Stomach (tissue), 9 donors: ENCODE measurements around the gene TMPRSS11E. TPM values are rescaled to one million over a fixed set of nuclear protein-coding genes. Genes with fewer than 3 reads are reported as not detected.

ENCODE experiments used
- DNase-seq, 2 donors: peaks; one replicate each; pipeline versions ENCODE4 v3.0.0 to v3.0.0-alpha.2; 2013 to 2019
- H3K27ac ChIP-seq, 5 donors: fragments of 200-600 bp in 4 of 5; sonication (generic) in 4 of 5; one replicate each; pipeline ENCODE4 v1.5.1; 2013 to 2019; ENCODE audit warnings: mild to moderate bottlenecking in 1 of 5, moderate library complexity in 1 of 5
- H3K27me3 ChIP-seq, 3 donors: fragments of 200-600 bp; sonication (generic); one replicate each; pipeline ENCODE4 v1.5.1; 2017 to 2019; ENCODE audit warnings: mixed run types in 1 of 3
- H3K36me3 ChIP-seq, 4 donors: fragments of 200-600 bp; sonication (generic); 1 replicate in 3 of 4; 2 replicates in 1 of 4; pipeline ENCODE4 v1.5.1; 2016 to 2019
- H3K4me1 ChIP-seq, 4 donors: fragments of 200-600 bp; sonication (generic); one replicate each; pipeline ENCODE4 v1.5.1; 2016 to 2019
- H3K4me3 ChIP-seq, 4 donors: fragments of 200-600 bp; sonication (generic) in 3 of 4; one replicate each; pipeline ENCODE4 v1.5.1; 2016 to 2019; ENCODE audit warnings: mild to moderate bottlenecking in 1 of 4
- H3K9me3 ChIP-seq, 4 donors: fragments of 200-600 bp; sonication (generic); one replicate each; pipeline ENCODE4 v1.5.1; 2016 to 2019
- EP300 ChIP-seq: sonication (generic); formaldehyde crosslinking; IDR thresholded peaks from one replicate; pipeline ENCODE4 v1.6.1; 2017; ENCODE audit warnings: antibody characterized with exemption
- POLR2A ChIP-seq, 4 donors: fragments of 450-650 bp; IDR thresholded peaks; one replicate each; pipeline ENCODE4 v1.6.1; 2016; ENCODE audit warnings: antibody characterized with exemption in 4 of 4, control low read depth in 2 of 4, mild to moderate bottlenecking in 1 of 4, moderate library complexity in 1 of 4
- POLR2AphosphoS5 ChIP-seq, 3 donors: sonication (generic); formaldehyde crosslinking; IDR thresholded peaks; one replicate each; pipeline ENCODE4 v1.6.1; 2016; ENCODE audit warnings: antibody characterized with exemption in 3 of 3
- WGBS, 5 donors: extraction: QIAGEN DNeasy Blood & Tissue Kit in 3 of 5; methylation state at CpG; one replicate each; pipeline versions ENCODE4 v1.1.5 to v1.1.7; 2013 to 2018; 5-methylcytosine and 5-hydroxymethylcytosine counted together
- intact Hi-C: fragments of 100-400 bp; cut with DNase I; formaldehyde crosslinking; loops from one replicate; pipeline ENCODE4 v1.15.1; 2023; ENCODE audit warnings: low total_unique reads
- polyA plus RNA-seq, 3 donors: library from polyadenylated mRNA; stranded (reverse); fragments of 200-250 nt; gene quantifications; one replicate each; pipeline ENCODE4 v1.2.3, GENCODE V29; 2013
- total RNA-seq, 5 donors: library from RNA; depleted of rRNA; stranded (reverse); fragments of >200 nt; gene quantifications; one replicate each; pipeline versions ENCODE4 v1.1.0 to v1.2.3, GENCODE V29; 2014 to 2016
- TF ChIP-seq, protein P1 (sequence below), 7 experiments: fragments of 450-650 bp in 4 of 7; fragments of 200-600 bp in 3 of 7; sonication (generic) in 3 of 7; IDR thresholded peaks; one replicate each; pipeline ENCODE4 v1.5.1; 2016 to 2019; ENCODE audit warnings: antibody characterized with exemption in 7 of 7, control low read depth in 2 of 7, mild to moderate bottlenecking in 1 of 7
- donor health status: healthy with polysubstance abuse.
- donor health status: Bipolar disorder and iron deficiency.
- donor health status: healthy.

The TMPRSS11E gene
- total and polyA plus RNA-seq, 8 donors: 0.31 to 49.9 (median 0.37) TPM; not detected in 5

DNA sequence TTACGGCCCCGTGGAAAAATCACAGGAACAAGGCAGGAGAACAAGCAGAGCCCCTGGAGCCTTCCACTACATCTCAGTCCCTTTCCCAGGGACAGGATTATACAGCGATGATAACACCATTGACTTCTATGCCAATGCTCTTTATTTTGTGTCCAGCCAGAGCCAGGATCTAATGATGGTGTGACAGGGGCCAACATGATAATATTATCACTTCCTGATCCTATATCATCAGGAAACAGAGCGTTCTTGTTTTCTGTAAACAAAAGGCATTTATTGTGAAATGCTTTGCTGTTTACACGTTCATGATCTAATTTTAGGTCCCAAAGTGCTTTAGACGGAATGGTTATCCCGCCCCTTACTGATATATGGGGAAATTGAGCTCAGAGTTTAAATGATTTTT lies 12.8 kb downstream of the TMPRSS11E start:
- no peaks in the 10 kb centered on the region for H3K36me3 ChIP-seq
- no peaks in the 10 kb centered on the region for H3K9me3 ChIP-seq
- H3K27me3 ChIP-seq: no peaks in the 10 kb centered on the region
- no peak overlapping the region for H3K4me3 ChIP-seq
- H3K4me1 ChIP-seq: no peaks in the 10 kb centered on the region
- 60 to 70% (median 64%) methylated on average over 7 of the region's 7 CpGs for WGBS, 5 donors
- intact Hi-C loops: no loop called here
- H3K27ac ChIP-seq: no peak overlapping the region
- TF ChIP-seq POLR2AphosphoS5 (IDR thresholded peaks at IDR 0.05): no peak
- TF ChIP-seq, protein P1, sequence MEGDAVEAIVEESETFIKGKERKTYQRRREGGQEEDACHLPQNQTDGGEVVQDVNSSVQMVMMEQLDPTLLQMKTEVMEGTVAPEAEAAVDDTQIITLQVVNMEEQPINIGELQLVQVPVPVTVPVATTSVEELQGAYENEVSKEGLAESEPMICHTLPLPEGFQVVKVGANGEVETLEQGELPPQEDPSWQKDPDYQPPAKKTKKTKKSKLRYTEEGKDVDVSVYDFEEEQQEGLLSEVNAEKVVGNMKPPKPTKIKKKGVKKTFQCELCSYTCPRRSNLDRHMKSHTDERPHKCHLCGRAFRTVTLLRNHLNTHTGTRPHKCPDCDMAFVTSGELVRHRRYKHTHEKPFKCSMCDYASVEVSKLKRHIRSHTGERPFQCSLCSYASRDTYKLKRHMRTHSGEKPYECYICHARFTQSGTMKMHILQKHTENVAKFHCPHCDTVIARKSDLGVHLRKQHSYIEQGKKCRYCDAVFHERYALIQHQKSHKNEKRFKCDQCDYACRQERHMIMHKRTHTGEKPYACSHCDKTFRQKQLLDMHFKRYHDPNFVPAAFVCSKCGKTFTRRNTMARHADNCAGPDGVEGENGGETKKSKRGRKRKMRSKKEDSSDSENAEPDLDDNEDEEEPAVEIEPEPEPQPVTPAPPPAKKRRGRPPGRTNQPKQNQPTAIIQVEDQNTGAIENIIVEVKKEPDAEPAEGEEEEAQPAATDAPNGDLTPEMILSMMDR (IDR thresholded peaks at IDR 0.05): no peak
- no peak for TF ChIP-seq POLR2A (IDR thresholded peaks at IDR 0.05)
- TF ChIP-seq EP300: no peak
- DNase-seq: no peak

DNA sequence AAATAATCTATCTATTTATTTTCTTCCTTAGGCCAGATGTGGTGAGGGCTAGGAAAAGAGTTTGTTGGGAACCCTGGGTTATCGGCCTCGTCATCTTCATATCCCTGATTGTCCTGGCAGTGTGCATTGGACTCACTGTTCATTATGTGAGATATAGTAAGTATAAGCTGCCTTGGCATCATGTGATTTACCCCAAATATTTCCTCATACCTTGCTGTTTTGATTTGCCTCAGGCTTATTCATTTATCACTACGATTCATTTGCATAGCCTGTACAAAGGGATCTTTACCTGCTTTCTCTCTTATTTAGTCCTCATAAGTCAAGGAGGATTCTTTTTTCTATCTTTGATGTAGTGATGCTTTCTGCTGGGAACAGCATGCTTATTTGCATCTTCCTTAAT lies 14.5 kb downstream of the TMPRSS11E start:
- WGBS, 5 donors: 92 to 98% (median 94%) methylated on average over 3 of the region's 3 CpGs
- Histone ChIP-seq H3K4me3 (no peak overlapping the region), H3K36me3 (no peaks in the 10 kb centered on the region)

DNA sequence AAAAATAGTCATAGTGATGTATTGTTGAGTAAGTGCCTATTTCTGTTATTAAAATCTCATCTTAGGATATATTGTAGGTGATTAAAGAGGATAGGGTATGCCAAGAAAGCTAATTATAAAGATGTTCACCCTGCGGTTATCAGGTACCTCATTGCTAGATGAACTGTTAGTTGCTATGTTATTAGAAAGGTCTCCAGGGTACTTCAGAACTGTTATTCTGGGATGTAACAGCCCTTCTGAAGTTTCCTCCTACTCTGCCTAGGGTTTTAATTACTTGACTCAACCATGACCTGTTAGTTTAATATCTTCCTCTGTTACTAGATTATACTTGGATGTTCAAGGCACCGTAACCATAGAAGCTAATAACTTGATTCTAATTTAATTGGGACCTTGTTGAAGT lies 15.4 kb downstream of the TMPRSS11E start:
- no peaks in the 10 kb centered on the region for H3K4me1 ChIP-seq
- DNase-seq: no peak
- 88 to 96% (median 93%) methylated on average over 2 of the region's 2 CpGs for WGBS, 5 donors

More for the DNA sequence above, 14.5 kb downstream of the TMPRSS11E start:
- TF ChIP-seq, protein P1 (IDR thresholded peaks at IDR 0.05): no peak
- no peak for TF ChIP-seq EP300
- Histone ChIP-seq H3K27ac (no peak overlapping the region), H3K9me3 (no peaks in the 10 kb centered on the region), H3K4me1 (no peaks in the 10 kb centered on the region), H3K27me3 (no peaks in the 10 kb centered on the region)
- intact Hi-C loops: no loop called here
- DNase-seq: no peak

DNA sequence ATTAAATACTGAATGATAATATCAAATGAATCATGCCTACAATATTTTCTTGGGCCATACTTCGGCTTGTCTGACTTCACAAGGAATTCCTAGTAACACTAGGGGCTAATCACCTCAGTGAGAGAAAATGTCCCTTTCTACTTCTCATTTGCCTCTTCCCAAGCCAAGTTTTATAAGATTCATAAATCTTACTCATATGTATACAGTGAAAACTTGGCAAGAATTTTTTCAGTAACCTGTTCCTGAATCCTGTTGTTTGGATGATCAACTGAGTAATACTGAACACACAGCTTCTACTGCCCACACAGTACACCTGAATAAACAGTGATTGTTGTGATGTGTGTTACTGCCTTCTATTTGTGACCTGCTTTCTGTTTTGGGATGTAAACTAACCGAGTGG lies 16.5 kb downstream of the TMPRSS11E start:
- TF ChIP-seq POLR2A (IDR thresholded peaks at IDR 0.05): no peak
- TF ChIP-seq, protein P1 (IDR thresholded peaks at IDR 0.05): no peak
- no peak for TF ChIP-seq EP300
- TF ChIP-seq POLR2AphosphoS5 (IDR thresholded peaks at IDR 0.05): no peak
- 28 to 37% (median 32%) methylated on average over 2 of the region's 2 CpGs for WGBS, 5 donors
- Histone ChIP-seq H3K9me3 (no peaks in the 10 kb centered on the region), H3K4me1 (no peaks in the 10 kb centered on the region), H3K4me3 (no peak overlapping the region), H3K27me3 (no peaks in the 10 kb centered on the region), H3K27ac (no peak overlapping the region), H3K36me3 (no peaks in the 10 kb centered on the region)
- intact Hi-C loops: no loop called here
- DNase-seq: no peak

More for the DNA sequence above, 15.4 kb downstream of the TMPRSS11E start:
- Histone ChIP-seq H3K4me3 (no peak overlapping the region), H3K27me3 (no peaks in the 10 kb centered on the region), H3K9me3 (no peaks in the 10 kb centered on the region), H3K27ac (no peak overlapping the region), H3K36me3 (no peaks in the 10 kb centered on the region)
- intact Hi-C loops: no loop called here
- TF ChIP-seq, protein P1 (IDR thresholded peaks at IDR 0.05): no peak
- TF ChIP-seq EP300: no peak
- TF ChIP-seq POLR2AphosphoS5 (IDR thresholded peaks at IDR 0.05): no peak
- TF ChIP-seq POLR2A (IDR thresholded peaks at IDR 0.05): no peak
